Endodermal cell (in vitro differentiated cells): Measurements from ENCODE around the gene SLC39A13. TPM values are rescaled to one million over a fixed set of nuclear protein-coding genes. Genes with fewer than 3 reads are reported as not detected.

Experiments
- DNase-seq: peaks from one replicate; pipeline ENCODE4 v3.0.0-alpha.2; 2017
- H3K27ac ChIP-seq: 2 replicates; pipeline ENCODE4 v1.5.1; 2013; ENCODE audit warnings: mild to moderate bottlenecking, low read depth, low read length, moderate library complexity
- H3K27me3 ChIP-seq: 2 replicates; pipeline ENCODE4 v1.6.1; 2013; ENCODE audit warnings: mild to moderate bottlenecking, low read length, moderate library complexity; ENCODE audit not compliant: insufficient read depth, control insufficient read depth, poor library complexity, severe bottlenecking
- H3K36me3 ChIP-seq: 2 replicates; pipeline ENCODE4 v1.7.0; 2013; ENCODE audit warnings: mild to moderate bottlenecking, low read length, moderate library complexity; ENCODE audit not compliant: control insufficient read depth, insufficient read depth
- H3K4me1 ChIP-seq: one replicate; pipeline ENCODE4 v1.7.0; 2013; ENCODE audit warnings: low read length; ENCODE audit not compliant: control insufficient read depth, insufficient read depth
- H3K4me3 ChIP-seq: 2 replicates; pipeline ENCODE4 v1.5.1; 2013; ENCODE audit warnings: mild to moderate bottlenecking, low read length, moderate library complexity
- H3K9ac ChIP-seq: 2 replicates; pipeline ENCODE4 v1.6.1; 2013; ENCODE audit warnings: mild to moderate bottlenecking, low read length, moderate library complexity; ENCODE audit not compliant: poor library complexity, severe bottlenecking; ENCODE audit errors: extremely low read depth
- H3K9me3 ChIP-seq: 2 replicates; pipeline ENCODE4 v1.6.1; 2013; ENCODE audit warnings: mild to moderate bottlenecking, low read length, moderate library complexity; ENCODE audit not compliant: control insufficient read depth
- H3K27ac Mint-ChIP-seq: 2 replicates; pipeline ENCODE4 v1.8.0; 2020; ENCODE audit warnings: mixed read lengths
- H3K27me3 Mint-ChIP-seq: 2 replicates; pipeline ENCODE4 v1.8.0; 2021; ENCODE audit warnings: mild to moderate bottlenecking, mixed read lengths; ENCODE audit not compliant: insufficient read depth
- H3K36me3 Mint-ChIP-seq: 2 replicates; pipeline ENCODE4 v1.8.0; 2020; ENCODE audit warnings: low read depth, mixed read lengths
- H3K4me1 Mint-ChIP-seq: 2 replicates; pipeline ENCODE4 v1.8.0; 2020; ENCODE audit warnings: mixed read lengths
- H3K4me3 Mint-ChIP-seq: 2 replicates; pipeline ENCODE4 v1.8.0; 2020; ENCODE audit warnings: mild to moderate bottlenecking, moderate library complexity, mixed read lengths
- H3K9me3 Mint-ChIP-seq: 2 replicates; pipeline ENCODE4 v1.8.0; 2020; ENCODE audit warnings: mild to moderate bottlenecking, mixed read lengths
- CTCF ChIP-seq: fragments of 200-600 bp; sonication (generic); conservative IDR thresholded peaks from 2 replicates; pipeline ENCODE4 v1.5.0; 2021; ENCODE audit warnings: antibody characterized with exemption, mild to moderate bottlenecking
- WGBS, 2 experiments: methylation state at CpG; one replicate each; pipeline versions ENCODE4 v1.1.5 to v1.1.7; 2013; ENCODE audit warnings: missing lambda C conversion rate in 2 of 2, mixed read lengths in 1 of 2; ENCODE audit not compliant: insufficient coverage in 1 of 2, insufficient read length in 1 of 2; 5-methylcytosine and 5-hydroxymethylcytosine counted together
- total RNA-seq, 2 donors: library from RNA; stranded (reverse); fragmentation: NEBNext Ultra II Directional in 1 of 2; extraction: Animal tissue kit (Norgen Biotek cat#: 25700) in 1 of 2; gene quantifications; 2 replicates in 1 of 2; 3 replicates in 1 of 2; pipeline ENCODE4 v1.2.1, GENCODE V29; 2021

SLC39A13 gene
- total RNA-seq, 2 donors from 2014 or later = 34.7 to 40.4 TPM

DNA sequence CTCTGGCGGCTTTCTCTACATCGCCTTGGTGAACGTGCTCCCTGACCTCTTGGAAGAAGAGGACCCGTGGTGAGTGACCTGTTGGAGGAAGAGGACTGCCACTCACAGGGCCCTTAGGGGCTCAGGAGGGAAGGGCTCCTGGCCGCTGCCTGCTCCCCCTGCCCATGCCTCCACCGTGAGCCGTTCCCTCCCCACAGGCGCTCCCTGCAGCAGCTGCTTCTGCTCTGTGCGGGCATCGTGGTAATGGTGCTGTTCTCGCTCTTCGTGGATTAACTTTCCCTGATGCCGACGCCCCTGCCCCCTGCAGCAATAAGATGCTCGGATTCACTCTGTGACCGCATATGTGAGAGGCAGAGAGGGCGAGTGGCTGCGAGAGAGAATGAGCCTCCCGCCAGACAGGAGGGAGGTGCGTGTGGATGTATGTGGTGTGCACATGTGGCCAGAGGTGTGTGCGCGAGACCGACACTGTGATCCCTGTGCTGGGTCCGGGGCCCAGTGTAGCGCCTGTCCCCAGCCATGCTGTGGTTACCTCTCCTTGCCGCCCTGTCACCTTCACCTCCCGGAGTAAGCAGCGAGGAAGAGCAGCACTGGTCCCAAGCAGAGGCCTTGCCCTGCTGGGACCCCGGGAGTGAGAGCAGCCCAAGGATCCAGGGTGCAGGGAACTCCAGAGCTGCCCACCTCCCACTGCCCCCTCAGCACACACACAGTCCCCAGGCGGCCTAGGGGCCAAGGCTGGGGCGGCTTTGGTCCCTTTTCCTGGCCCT is 6.9 kb downstream of the SLC39A13 start:
- peak overlapping the region; percentile 44 for H3K27ac ChIP-seq
- Mint-ChIP-seq H3K4me1 (peaks cover 2% of the 10 kb centered on the region), H3K4me3 (no peak overlapping the region), H3K27me3 (no peaks in the 10 kb centered on the region), H3K9me3 (no peaks in the 10 kb centered on the region), H3K36me3 (peaks cover 43% of the 10 kb centered on the region), H3K27ac (peak overlapping the region; percentile 52)
- H3K9me3 ChIP-seq = no peaks in the 10 kb centered on the region
- no peak for TF ChIP-seq CTCF
- H3K4me3 ChIP-seq = no peak overlapping the region
- no peaks in the 10 kb centered on the region for H3K27me3 ChIP-seq
- peaks cover 41% of the 10 kb centered on the region for H3K36me3 ChIP-seq
- H3K4me1 ChIP-seq = no peaks in the 10 kb centered on the region
- WGBS, 2 experiments = 89 to 90% methylated on average over 17 to 31 of the region's 31 CpGs
- H3K9ac ChIP-seq = peak overlapping the region; percentile 6
- DNase-seq = peak; percentile 48

DNA sequence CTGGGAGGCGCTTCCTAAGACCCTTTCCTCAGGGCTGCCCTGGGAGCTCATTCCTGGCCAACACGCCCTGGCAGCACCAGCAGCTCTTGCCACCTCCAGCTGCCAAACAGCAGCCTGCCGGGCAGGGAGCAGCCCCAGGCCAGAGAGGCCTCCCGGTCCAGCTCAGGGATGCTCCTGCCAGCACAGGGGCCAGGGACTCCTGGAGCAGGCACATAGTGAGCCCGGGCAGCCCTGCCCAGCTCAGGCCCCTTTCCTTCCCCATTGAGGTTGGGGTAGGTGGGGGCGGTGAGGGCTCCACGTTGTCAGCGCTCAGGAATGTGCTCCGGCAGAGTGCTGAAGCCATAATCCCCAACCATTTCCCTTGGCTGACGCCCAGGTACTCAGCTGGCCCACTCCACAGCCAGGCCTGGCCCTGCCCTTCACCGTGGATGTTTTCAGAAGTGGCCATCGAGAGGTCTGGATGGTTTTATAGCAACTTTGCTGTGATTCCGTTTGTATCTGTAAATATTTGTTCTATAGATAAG is 7.6 kb downstream of the SLC39A13 start:
- peak overlapping the region; percentile 52 for H3K27ac Mint-ChIP-seq
- Histone ChIP-seq H3K9ac (peak overlapping the region; percentile 6), H3K27me3 (no peaks in the 10 kb centered on the region), H3K9me3 (no peaks in the 10 kb centered on the region), H3K27ac (peak overlapping the region; percentile 44), H3K4me3 (no peak overlapping the region), H3K4me1 (no peaks in the 10 kb centered on the region), H3K36me3 (peaks cover 42% of the 10 kb centered on the region)
- TF ChIP-seq CTCF = no peak
- H3K9me3 Mint-ChIP-seq = no peaks in the 10 kb centered on the region
- DNase-seq = peak; percentile 81
- no peaks in the 10 kb centered on the region for H3K27me3 Mint-ChIP-seq
- H3K36me3 Mint-ChIP-seq = peaks cover 48% of the 10 kb centered on the region
- peaks cover 2% of the 10 kb centered on the region for H3K4me1 Mint-ChIP-seq
- no peak overlapping the region for H3K4me3 Mint-ChIP-seq
- 72 to 75% methylated on average over 8 to 12 of the region's 13 CpGs for WGBS, 2 experiments

- Histone ChIP-seq H3K27ac (no peak overlapping the region), H3K36me3 (peaks cover 43% of the 10 kb centered on the region), H3K9ac (no peak overlapping the region), H3K27me3 (no peaks in the 10 kb centered on the region), H3K9me3 (no peaks in the 10 kb centered on the region), H3K4me1 (no peaks in the 10 kb centered on the region), H3K4me3 (no peak overlapping the region)
- Mint-ChIP-seq H3K36me3 (peaks cover 57% of the 10 kb centered on the region), H3K4me1 (peaks cover 2% of the 10 kb centered on the region), H3K9me3 (no peaks in the 10 kb centered on the region), H3K27ac (peak overlapping the region; percentile 52), H3K4me3 (no peak overlapping the region), H3K27me3 (no peaks in the 10 kb centered on the region)
- TF ChIP-seq CTCF = no peak
- 89 to 95% methylated on average over 5 to 6 of the region's 6 CpGs for WGBS, 2 experiments
- DNase-seq = peak; percentile 44
Measured at GRCh38 chr11:47417712-47418111, 9.3 kb downstream of the SLC39A13 start.
